ENCODE measurements around the gene SAMD4B. TPM values are rescaled to one million over a fixed set of nuclear protein-coding genes. Genes with fewer than 3 reads are reported as not detected.
A peak's percentile ranks its signal among the peaks of the same experiment; 100 is the strongest.

The SAMD4B gene
- total and polyA plus RNA-seq, 9 of the 15 experiments (the other 6 are each of a cell fraction or from before 2014, with no cell fraction given): 3.4 to 90.5 (median 38.0) TPM

GRCh38 chr19:39401549-39402345 is 59.5 kb downstream of the SAMD4B start (continued):
- TF ChIP-seq AFF4 (CRISPR knock-in tag; IDR thresholded peaks at IDR 0.05) (0 out of 2 replicates have a peak, but pooled peaks have one; percentile 47), L3MBTL2 (IDR thresholded peaks at IDR 0.05) (peak; percentile 84), GATAD2B (IDR thresholded peaks at IDR 0.05; ENCODE audit: borderline replicate concordance) (no peak), RBM14 (IDR thresholded peaks at IDR 0.05; ENCODE audit: borderline replicate concordance, insufficient read depth, low read depth, low read length) (no peak), SMAD4 (CRISPR knock-in tag; conservative IDR thresholded peaks at IDR 0.05) (peak; percentile 52), ZNF124 (CRISPR knock-in tag; IDR thresholded peaks at IDR 0.05) (no peak)
- TF ChIP-seq, protein P1, sequence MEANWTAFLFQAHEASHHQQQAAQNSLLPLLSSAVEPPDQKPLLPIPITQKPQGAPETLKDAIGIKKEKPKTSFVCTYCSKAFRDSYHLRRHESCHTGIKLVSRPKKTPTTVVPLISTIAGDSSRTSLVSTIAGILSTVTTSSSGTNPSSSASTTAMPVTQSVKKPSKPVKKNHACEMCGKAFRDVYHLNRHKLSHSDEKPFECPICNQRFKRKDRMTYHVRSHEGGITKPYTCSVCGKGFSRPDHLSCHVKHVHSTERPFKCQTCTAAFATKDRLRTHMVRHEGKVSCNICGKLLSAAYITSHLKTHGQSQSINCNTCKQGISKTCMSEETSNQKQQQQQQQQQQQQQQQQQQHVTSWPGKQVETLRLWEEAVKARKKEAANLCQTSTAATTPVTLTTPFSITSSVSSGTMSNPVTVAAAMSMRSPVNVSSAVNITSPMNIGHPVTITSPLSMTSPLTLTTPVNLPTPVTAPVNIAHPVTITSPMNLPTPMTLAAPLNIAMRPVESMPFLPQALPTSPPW (CRISPR knock-in tag; IDR thresholded peaks at IDR 0.05): peak; percentile 66; the same call in 1 of the 2 replicates
- TF ChIP-seq, protein P2, sequence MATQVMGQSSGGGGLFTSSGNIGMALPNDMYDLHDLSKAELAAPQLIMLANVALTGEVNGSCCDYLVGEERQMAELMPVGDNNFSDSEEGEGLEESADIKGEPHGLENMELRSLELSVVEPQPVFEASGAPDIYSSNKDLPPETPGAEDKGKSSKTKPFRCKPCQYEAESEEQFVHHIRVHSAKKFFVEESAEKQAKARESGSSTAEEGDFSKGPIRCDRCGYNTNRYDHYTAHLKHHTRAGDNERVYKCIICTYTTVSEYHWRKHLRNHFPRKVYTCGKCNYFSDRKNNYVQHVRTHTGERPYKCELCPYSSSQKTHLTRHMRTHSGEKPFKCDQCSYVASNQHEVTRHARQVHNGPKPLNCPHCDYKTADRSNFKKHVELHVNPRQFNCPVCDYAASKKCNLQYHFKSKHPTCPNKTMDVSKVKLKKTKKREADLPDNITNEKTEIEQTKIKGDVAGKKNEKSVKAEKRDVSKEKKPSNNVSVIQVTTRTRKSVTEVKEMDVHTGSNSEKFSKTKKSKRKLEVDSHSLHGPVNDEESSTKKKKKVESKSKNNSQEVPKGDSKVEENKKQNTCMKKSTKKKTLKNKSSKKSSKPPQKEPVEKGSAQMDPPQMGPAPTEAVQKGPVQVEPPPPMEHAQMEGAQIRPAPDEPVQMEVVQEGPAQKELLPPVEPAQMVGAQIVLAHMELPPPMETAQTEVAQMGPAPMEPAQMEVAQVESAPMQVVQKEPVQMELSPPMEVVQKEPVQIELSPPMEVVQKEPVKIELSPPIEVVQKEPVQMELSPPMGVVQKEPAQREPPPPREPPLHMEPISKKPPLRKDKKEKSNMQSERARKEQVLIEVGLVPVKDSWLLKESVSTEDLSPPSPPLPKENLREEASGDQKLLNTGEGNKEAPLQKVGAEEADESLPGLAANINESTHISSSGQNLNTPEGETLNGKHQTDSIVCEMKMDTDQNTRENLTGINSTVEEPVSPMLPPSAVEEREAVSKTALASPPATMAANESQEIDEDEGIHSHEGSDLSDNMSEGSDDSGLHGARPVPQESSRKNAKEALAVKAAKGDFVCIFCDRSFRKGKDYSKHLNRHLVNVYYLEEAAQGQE (IDR thresholded peaks at IDR 0.05; ENCODE audit: borderline replicate concordance): no peak
- TF ChIP-seq, protein P2 (CRISPR knock-in tag; IDR thresholded peaks at IDR 0.05; ENCODE audit: low read depth): no peak; the same call in 1 of the 2 replicates
- TF ChIP-seq, protein P3, sequence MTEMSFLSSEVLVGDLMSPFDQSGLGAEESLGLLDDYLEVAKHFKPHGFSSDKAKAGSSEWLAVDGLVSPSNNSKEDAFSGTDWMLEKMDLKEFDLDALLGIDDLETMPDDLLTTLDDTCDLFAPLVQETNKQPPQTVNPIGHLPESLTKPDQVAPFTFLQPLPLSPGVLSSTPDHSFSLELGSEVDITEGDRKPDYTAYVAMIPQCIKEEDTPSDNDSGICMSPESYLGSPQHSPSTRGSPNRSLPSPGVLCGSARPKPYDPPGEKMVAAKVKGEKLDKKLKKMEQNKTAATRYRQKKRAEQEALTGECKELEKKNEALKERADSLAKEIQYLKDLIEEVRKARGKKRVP (CRISPR knock-in tag; IDR thresholded peaks at IDR 0.05): peak; percentile 57; the same call in 1 of the 2 replicates

All from K562 (cell line).